HFFc6 (cell line): Measurements from ENCODE around the gene CYTH3. TPM values are rescaled to one million over a fixed set of nuclear protein-coding genes. Genes with fewer than 3 reads are reported as not detected.
"Not testable (repeated sequence)": the region's sequence is repeated elsewhere in the genome, so short reads cannot be mapped to it uniquely, and the experiment has no call there.

Experiments used
- DNase-seq: peaks from one replicate; pipeline ENCODE4 v3.0.0-alpha.2; 2018
- H3K27ac Mint-ChIP-seq: 2 replicates; pipeline ENCODE4 v1.8.0; 2020; ENCODE audit warnings: mild to moderate bottlenecking, mixed read lengths
- H3K27me3 Mint-ChIP-seq: 2 replicates; pipeline ENCODE4 v1.8.0; 2021; ENCODE audit warnings: mild to moderate bottlenecking, moderate library complexity, mixed read lengths; ENCODE audit not compliant: insufficient read depth
- H3K36me3 Mint-ChIP-seq: 2 replicates; pipeline ENCODE4 v1.8.0; 2021; ENCODE audit warnings: low read depth, mixed read lengths
- H3K4me1 Mint-ChIP-seq: 2 replicates; pipeline ENCODE4 v1.8.0; 2020; ENCODE audit warnings: low read depth, mixed read lengths
- H3K4me3 Mint-ChIP-seq: 2 replicates; pipeline ENCODE4 v1.8.0; 2020; ENCODE audit warnings: mild to moderate bottlenecking, moderate library complexity, mixed read lengths
- H3K9me3 Mint-ChIP-seq: 2 replicates; pipeline ENCODE4 v1.8.0; 2020; ENCODE audit warnings: mild to moderate bottlenecking, mixed read lengths
- CTCF ChIP-seq: fragments of 200-600 bp; sonication (generic); IDR thresholded peaks from 2 replicates; pipeline ENCODE4 v1.5.0; 2021; ENCODE audit warnings: antibody characterized with exemption, mild to moderate bottlenecking
- total RNA-seq, 6 experiments: library from RNA; stranded (reverse); fragmentation: NEBNext Ultra II Directional; extraction: Animal tissue kit (Norgen Biotek cat#: 25700); gene quantifications; 2 replicates in 1 of 6; 3 replicates in 5 of 6; pipeline ENCODE4 v1.2.3, GENCODE V29; 2021

CYTH3 gene
- total RNA-seq, 6 experiments from 2014 or later, result 38.6 to 53.6 (median 47.9) TPM

- peaks cover 40% of the 10 kb centered on the region for H3K4me1 Mint-ChIP-seq
- no peaks in the 10 kb centered on the region for H3K9me3 Mint-ChIP-seq
- no peak for DNase-seq
- no peak overlapping the region for H3K4me3 Mint-ChIP-seq
- H3K27ac Mint-ChIP-seq, result no peak overlapping the region
- peaks cover 3% of the 10 kb centered on the region; the same call in 1 of the 2 replicates for H3K27me3 Mint-ChIP-seq
- H3K36me3 Mint-ChIP-seq, result peaks cover 19% of the 10 kb centered on the region
- no peak for TF ChIP-seq CTCF
Observed at GRCh38 chr7:6197801-6198551, 74.4 kb downstream of the CYTH3 start.

GRCh38 chr7:6193709-6194108 lies 78.7 kb downstream of the CYTH3 start:
- peaks cover 10% of the 10 kb centered on the region for H3K36me3 Mint-ChIP-seq
- no peak for TF ChIP-seq CTCF
- no peaks in the 10 kb centered on the region for H3K27me3 Mint-ChIP-seq
- no peak overlapping the region for H3K27ac Mint-ChIP-seq
- peaks cover 12% of the 10 kb centered on the region for H3K4me1 Mint-ChIP-seq
- H3K4me3 Mint-ChIP-seq, result no peak overlapping the region
- DNase-seq, result no peak
- H3K9me3 Mint-ChIP-seq, result no peaks in the 10 kb centered on the region

- not testable (repeated sequence) for H3K27me3 Mint-ChIP-seq, H3K9me3 Mint-ChIP-seq, H3K27ac Mint-ChIP-seq, DNase-seq, H3K4me3 Mint-ChIP-seq, H3K4me1 Mint-ChIP-seq
- H3K36me3 Mint-ChIP-seq, result peaks cover 31% of the 10 kb centered on the region
Observed at GRCh38 chr7:6190563-6190962, 81.9 kb downstream of the CYTH3 start.

- no peaks in the 10 kb centered on the region; the same call in none of the 2 replicates for H3K27me3 Mint-ChIP-seq
- peaks cover 8% of the 10 kb centered on the region; the same call in 1 of the 2 replicates for H3K4me1 Mint-ChIP-seq
- TF ChIP-seq CTCF, result no peak
- H3K4me3 Mint-ChIP-seq, result no peak overlapping the region
- no peak overlapping the region for H3K27ac Mint-ChIP-seq
- no peaks in the 10 kb centered on the region for H3K9me3 Mint-ChIP-seq
- peaks cover 26% of the 10 kb centered on the region for H3K36me3 Mint-ChIP-seq
- DNase-seq, result no peak
Observed at GRCh38 chr7:6188389-6188788, 84.0 kb downstream of the CYTH3 start.

- no peak for TF ChIP-seq CTCF
- DNase-seq, result peak; percentile 4
- H3K27me3 Mint-ChIP-seq, result no peaks in the 10 kb centered on the region; the same call in none of the 2 replicates
- H3K27ac Mint-ChIP-seq, result no peak overlapping the region
- peaks cover 26% of the 10 kb centered on the region for H3K36me3 Mint-ChIP-seq
- H3K9me3 Mint-ChIP-seq, result no peaks in the 10 kb centered on the region
- no peak overlapping the region for H3K4me3 Mint-ChIP-seq
- H3K4me1 Mint-ChIP-seq, result peaks cover 8% of the 10 kb centered on the region; the same call in 1 of the 2 replicates
Observed at GRCh38 chr7:6186577-6186976, 85.8 kb downstream of the CYTH3 start.

- no peak for DNase-seq
- H3K36me3 Mint-ChIP-seq, result peaks cover 29% of the 10 kb centered on the region
- no peak for TF ChIP-seq CTCF
- peaks cover 18% of the 10 kb centered on the region for H3K4me1 Mint-ChIP-seq
- no peak overlapping the region for H3K27ac Mint-ChIP-seq
- peaks cover 3% of the 10 kb centered on the region for H3K27me3 Mint-ChIP-seq
- no peak overlapping the region for H3K4me3 Mint-ChIP-seq
- H3K9me3 Mint-ChIP-seq, result no peaks in the 10 kb centered on the region
Observed at GRCh38 chr7:6182993-6183392, 89.4 kb downstream of the CYTH3 start.
